NT2/D1 (cell line): ENCODE measurements around the gene SPEN.

Source experiments
- SUZ12 ChIP-seq: IDR thresholded peaks from 2 replicates; pipeline ENCODE4 v1.6.1; 2011; ENCODE audit not compliant: insufficient read length, insufficient read depth; ENCODE audit errors: extremely low read depth
- ZNF274 ChIP-seq: IDR thresholded peaks from 2 replicates; pipeline ENCODE4 v1.6.1; 2011; ENCODE audit warnings: mild to moderate bottlenecking, low read depth, low read length

GRCh38 chr1:15835741-15836510, 11.6 kb upstream of the SPEN start:
- no peak for TF ChIP-seq ZNF274
- TF ChIP-seq SUZ12, result no peak
